ENCODE data around the gene DIRAS1.

DNA sequence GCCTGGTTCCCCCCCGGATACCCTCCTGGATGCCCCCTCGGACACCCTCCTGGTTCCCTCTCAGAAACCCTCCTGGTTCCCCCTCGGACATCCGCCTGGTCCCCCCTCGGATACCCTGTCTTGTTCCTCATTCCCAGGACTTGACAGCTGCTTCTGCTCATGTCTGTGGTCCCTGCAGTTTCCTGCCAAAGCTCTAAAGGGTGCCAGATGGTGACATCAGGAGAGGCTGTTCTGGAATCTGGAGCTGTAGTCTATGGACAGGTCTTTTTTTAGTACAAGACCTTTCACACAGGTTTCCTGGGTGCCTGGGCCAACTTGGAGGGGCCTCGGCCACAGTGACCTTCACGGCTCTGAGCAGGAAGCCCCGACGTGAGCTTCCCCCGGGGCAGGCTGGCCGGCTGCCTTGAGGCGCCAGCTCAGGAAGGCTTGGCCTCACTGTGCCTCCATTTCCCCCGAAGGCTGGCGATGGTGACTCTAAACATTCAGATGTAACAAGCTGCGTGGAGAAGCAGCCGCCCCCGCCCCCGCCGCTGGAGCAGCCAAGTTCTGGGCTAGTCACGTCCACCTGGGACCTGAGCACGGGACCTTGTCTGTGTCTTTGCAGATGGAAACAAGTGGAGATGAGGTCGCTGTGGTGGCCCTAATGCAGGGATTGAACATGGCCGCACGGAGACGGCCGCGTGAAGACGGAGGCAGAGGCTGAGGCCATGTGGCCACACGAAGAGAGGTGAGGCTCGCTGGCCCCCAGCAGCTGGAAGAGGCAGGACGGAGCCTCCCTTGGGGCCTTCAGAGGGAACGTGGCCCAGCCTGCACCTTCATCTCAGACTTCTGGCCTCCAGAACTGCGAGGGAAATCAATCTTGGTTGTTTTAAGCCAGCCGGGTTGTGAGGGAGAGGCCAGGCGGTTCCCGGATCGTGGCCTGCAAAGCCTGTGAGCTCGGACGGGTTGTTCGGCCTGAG, 49.2 kb upstream of the DIRAS1 start:
- no peak for TF ChIP-seq CTCF (IDR thresholded peaks at IDR 0.05; ENCODE audit: insufficient read depth, low read length)
- TF ChIP-seq POLR2AphosphoS5 (IDR thresholded peaks at IDR 0.05; ENCODE audit: low read depth) = no peak; the same call in 1 of the 2 replicates

Measured in HL-60 (cell line).